HG02642 (cell line): ENCODE measurements around the gene BUD23.
"Not testable (repeated sequence)": the region's sequence is repeated elsewhere in the genome, so short reads cannot be mapped to it uniquely, and the experiment has no call there.

ENCODE experiments used
- ATAC-seq: cut with Tn5 transposase; IDR thresholded peaks from one replicate; pipeline ENCODE4 v1.9.1; 2021; ENCODE audit warnings: mild to moderate bottlenecking; ENCODE audit not compliant: unreplicated experiment, poor library complexity

The BUD23 gene

DNA sequence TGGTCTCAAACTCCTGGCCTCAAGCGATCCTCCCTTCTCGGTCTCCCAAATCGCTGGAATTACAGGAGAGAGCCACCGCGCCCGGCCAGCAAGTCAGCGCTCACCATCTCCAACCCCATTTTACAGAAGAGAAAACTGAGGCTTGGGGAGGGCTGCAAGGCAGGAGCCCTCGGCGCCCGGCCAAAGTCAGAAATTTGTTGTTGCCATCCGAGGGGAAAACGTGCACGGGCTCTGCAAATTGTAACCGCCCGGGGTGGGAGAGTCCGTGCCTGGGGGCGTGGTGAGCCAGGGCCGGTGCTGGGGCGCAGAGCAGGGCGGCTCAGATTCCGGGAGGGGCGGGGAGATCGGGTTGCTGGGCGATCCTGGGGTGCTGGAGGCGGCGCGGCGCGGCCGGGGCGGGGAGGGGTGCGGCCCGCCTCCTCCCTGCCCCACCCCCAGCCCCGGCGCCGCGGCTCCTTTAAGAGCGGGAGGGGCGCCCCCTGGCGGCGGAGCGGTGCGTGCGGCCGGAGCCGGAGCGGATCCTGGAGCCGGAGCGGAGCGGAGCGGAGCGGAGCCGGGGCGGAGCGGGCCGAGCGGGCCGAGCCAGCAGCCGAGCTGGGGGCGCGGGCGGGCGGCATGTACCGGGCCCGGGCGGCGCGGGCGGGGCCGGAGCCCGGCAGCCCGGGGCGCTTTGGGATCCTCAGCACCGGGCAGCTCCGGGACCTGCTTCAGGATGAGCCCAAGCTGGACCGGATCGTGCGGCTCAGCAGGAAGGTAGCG, 15.9 kb upstream of the BUD23 start, which contains the start of gene VPS37D:
TSS of gene VPS37D (plus strand) at position 488 of the 759 bp plus-strand sequence. CDS start at position 616, 128 bp downstream.
- ATAC-seq, result peak; percentile 92

DNA sequence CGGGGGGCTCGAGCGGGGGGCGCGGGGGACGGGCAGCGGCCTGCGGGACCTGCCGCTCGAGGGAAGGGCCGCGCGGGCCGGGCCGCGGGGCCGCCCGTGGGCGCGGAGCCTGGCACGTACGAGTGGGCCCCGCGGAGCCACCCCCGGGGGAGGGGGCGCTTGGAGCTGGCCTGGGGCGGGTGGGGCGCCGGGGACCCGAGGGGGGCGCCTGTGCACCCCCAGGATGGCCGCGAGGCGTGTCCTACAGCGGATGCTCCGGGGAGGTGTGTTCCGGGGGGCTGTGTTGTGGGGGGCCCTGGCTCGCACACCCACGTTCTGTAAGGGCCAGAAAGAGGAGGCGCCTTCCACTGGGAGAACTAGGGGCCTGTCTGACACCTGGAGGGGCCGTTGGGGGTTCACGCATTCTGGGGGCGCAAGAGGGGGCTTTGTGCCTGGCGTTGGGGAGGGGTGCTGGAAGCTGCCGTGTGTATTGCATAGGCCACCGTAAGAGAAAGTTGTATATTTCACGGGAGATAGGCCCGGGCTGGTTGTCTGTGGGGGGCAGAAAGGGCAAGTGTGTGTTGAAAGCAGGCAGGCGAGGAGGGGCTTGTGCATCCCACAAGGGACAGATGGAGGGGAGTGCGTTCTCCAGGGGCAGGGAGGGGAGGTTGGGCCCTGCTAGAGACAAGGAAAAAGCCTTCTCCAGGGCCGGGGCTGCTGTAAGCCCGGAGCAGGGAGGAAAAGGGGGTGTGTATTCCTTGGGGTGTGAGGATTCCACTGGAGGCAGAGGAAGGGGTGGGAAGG, 15.1 kb upstream of the BUD23 start:
- peak; percentile 12 for ATAC-seq

DNA sequence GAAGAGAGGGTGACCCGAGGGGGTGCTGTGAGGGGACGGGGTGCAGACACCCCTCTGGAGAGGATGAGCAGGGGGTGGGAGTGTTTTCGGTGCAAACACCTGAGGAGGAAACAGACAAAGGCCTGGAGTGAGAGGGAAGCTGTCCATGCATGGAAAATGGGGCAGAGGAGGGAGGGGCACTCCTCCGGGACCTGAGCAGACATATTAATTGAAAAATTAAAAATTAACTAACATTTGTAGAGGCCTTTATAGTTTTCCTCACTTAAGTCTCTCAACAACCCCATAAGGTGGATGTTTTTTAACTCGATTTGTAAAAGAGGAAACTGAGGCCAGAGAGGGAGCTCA, 14.5 kb upstream of the BUD23 start:
- ATAC-seq, result no peak

DNA sequence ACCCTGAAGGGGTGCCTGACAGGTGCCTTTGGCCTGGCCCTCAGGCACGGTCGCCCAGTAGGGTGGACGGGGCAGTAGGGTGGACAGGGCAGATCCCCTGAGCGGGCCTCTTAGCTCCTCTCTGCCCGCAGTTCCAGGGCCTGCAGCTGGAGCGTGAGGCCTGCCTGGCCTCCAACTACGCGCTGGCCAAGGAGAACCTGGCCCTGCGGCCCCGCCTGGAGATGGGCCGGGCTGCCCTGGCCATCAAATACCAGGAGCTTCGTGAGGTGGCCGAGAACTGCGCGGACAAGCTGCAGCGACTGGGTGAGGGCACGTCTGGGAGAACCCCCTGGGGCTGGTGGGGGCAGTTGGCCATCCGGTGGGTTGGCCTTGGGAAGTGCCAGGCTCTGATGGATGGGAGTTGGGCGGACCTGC, 14.1 kb upstream of the BUD23 start:
- no peak for ATAC-seq

DNA sequence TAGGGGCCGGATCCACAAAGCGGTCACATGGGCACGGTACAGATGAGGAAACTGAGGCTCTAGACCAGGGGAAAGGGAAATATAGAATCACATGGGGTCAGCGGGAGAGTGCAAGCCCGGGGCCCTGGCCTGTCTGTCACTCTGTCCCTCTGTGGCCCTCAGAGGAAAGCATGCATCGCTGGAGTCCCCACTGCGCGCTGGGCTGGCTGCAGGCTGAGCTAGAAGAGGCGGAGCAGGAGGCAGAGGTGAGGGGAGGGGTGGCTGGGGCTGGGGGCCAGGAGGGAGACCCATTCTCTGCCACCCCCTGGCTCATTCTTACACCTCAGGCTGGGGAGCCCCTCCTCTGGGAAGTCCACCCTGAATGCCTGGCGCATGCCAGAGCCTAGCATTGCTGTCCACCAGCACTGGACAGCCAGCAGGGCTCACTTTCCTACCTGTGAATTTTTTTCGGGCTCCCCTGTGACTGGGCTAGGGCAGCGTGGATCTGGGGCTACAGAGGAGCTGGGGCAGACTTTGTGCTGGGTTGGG, 13.5 kb upstream of the BUD23 start:
- ATAC-seq, result no peak

DNA sequence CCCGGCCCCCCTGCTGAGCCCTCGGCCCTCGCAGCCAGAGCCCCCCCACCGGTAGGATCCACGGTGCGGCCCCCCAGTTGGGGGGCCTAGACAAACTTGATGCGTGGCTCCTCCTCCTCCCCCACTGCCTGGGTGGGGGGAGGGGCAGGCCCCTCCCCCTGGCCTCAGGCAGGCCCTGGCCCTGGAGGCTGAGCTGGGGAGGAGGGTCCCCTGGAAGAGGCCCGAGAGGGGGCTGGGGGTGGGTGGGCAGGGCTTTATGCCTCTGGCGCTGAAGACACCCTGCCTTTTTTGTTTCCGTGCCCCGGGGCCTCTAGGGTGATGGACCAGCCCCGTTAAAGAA, 12.1 kb upstream of the BUD23 start:
- ATAC-seq, result no peak

DNA sequence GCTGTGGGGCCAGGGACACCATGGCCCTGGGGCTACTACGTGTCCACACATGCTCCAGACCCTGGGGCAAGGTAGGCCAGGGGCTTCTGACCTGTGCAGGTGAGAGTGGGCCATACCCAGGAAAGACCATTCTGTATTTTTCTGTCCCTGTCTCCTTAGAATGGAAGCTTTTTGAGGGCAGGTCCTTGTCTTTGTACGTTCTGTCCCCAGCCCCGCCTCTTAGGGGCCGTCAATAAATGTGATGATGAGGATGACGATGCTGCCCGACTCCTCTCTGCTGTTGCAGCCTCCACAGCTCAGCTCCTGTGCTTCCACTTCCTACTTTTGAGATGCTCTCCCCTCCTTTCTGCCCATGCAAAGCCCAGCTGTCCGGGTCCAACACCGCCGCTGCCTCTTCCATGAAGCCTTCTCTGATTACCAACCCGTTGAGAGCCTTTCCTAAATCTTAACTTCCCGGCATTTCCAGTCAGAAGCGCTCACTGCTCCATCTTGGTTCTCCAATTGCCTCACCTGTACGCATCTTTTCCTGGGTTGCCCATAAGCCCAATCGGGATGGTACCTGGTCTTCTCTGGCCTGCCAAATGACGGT, 11.4 kb upstream of the BUD23 start:
- ATAC-seq, result no peak

DNA sequence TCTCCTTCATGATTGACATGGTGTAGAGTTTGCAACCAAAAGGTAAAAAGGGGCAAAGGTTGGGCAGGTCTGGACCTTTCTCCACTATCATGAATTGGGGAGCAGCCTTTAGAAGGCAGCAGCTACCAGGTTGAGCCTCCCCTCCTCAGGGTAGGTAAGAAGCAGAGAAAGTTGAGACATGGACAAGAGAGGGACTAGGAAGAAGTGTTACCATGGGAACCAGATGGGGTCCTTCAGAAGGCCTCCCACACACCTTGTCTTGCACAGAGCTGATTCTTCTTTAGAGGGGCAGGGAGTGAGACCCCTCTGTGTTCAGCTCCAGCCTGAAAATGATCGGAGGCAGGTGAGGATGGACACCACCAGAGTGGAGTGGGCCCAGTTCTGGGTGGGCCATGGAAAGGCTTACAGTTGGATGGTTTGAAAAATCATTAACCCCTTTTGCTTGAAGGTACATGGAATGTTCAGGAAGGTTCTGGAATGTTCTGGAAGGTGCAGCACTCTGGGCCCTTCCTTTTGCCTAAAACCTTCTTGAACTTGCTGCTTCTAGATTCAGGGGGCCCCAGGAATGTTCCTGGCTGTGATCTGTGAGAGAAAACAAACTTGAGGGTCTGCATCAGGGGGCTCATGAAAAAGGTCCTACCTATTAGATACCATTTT, 8.8 kb upstream of the BUD23 start:
- no peak for ATAC-seq

DNA sequence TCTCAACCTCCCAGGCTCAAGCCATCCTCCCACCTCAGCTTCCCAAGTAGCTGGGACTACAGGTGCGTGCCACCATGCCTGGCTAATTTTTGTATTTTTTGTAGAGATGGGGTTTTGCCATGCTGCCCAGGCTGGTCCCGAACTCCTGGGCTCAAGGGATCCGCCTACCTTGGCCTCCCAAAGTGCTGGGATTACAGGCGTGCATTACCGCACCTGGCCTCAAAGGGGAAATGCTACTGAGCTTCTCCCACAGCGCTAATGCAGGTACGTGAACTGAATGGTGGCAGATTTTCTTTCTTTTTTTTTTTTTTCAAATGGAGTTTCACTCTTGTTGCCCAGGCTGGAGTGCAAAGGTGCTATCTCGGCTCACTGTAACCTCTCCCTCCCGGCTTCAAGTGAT, 7.3 kb upstream of the BUD23 start:
- ATAC-seq, result not testable (repeated sequence)

DNA sequence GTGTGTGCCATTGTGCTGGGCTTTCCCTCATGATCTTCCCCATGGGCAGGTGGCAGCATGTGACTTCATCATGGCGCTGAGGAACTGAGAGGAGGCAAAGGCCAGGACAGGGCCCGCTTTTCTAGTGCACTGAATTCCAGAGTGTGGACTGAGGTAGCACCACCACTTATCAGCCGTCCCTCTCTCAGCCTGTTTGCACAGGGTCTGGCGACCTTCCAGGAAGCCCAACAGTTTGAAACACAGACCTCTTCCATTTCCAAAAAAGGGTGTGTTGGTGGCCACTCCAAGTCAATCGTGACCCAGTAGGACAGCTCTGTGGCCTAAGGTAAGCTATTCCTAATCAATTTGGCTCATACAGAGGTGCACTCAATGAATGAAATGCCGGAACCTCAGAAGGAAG, 4.5 kb upstream of the BUD23 start:
- no peak for ATAC-seq

DNA sequence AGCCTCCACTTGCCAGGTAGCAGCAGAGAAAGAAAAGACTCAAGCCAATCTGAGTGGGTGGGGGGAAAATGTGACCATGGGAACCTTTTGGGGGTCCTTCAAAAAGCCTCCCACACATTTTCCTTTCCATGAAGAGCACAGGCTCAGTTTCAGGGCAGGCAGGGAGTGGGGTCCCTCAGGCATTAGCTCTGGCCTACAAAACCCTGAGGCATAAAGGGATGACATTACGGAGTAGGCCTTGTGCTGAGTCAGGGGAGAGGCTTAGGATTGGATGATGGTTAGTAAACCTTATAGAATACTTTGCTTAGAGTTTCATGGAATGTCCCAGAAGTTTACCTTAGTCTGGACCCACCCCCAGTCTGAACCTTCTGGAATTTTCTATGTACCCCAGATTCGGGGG, 3.7 kb upstream of the BUD23 start:
- no peak for ATAC-seq

DNA sequence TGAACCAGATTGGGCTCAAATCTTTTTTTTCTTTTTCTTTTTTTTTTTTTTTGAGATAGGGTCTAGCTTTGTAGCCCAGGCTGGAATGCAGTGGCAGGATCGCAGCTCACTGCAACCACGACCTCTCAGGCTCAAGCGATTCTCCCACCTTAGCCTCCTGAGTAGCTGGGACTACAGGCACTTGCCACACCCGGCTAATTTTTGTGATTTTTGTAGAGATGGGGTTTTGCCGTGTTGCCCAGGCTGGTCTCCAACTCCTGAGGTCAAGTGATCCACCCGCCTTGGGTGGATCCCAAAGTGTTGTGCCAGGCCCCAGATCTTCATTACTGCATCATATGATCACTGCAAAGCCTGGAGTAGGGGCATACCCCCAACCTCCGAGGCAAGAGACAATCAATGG, 2.9 kb upstream of the BUD23 start:
- ATAC-seq, result no peak

DNA sequence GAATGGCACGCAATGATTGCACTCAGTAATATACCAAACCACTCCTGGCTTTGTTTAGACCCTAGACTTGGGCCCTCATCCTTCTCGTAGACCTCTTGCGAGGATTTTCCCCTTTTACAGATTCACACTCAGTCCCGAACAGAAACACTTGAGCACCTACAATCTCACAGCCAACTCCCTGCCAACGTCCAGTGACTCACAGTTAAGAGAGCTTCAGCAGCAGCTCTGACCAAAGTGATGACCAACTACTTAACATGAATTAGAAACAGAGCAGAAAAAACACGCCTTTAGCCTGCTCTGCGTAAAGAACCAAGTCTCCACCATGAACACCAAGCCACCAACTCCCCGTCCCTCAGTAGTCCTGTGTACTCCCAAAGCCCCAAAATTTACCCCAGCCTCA, 2.4 kb upstream of the BUD23 start:
- no peak for ATAC-seq

DNA sequence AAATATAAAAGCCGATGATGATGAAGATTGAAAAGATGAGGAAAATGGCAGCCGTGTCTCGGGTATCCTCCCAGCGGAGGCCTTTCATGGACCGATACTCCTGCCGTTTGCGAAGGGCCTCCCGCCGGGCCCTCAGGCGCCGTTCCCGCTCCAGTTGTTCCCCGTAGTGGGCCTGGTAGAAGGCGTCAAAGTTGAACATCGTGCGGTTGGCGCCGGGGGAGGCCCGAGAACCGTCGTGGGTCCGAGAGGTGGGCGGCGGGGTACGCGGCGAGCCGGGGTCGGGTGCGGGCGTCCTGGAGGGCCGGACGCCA, 697 bp upstream of the BUD23 start:
- ATAC-seq, result peak; percentile 1

DNA sequence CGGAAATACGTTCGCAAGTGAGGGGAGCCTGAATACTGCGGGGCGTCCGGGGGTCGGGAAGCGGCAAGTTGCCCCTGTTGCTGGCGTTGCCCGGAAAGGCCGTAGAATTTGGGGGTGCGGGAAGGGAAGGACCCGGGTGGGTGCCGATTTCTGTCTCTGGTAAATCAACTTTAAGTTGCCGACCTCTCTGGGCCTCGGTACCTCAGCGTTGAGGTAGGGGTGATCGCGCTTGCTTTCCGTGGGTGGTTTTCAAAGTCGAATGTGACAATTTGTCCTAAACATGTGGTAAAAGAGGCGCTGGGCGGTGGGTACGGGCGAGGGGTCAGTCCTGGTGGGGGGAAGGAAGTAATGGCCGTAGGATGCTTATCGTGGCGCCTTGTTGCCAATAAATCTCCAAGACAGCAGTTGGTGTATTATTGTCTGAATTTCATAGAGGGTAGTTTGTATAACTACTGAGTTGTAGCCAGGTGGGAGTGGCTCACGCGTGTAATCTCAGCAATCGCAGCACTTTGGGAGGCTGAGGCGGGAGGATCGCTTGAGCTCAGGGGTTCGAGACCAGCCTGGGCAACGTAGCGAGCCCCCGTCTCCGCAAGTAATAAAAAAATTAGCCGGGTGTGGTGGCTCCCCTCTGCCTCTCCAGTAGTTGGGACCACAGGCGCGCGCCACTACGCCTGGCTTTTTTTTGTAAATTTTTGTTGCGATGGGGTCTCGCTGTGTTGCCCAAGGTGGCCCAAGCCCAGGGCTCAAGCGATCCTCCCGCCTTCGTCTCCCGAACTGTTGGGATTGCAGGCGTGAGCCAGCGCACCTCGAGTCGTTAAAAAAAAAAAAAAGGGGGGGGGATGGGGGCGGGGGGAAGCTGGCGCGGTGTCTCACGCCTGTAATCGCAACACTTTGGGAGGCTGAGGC, 644 bp downstream of the BUD23 start:
- ATAC-seq, result peak; percentile 16

DNA sequence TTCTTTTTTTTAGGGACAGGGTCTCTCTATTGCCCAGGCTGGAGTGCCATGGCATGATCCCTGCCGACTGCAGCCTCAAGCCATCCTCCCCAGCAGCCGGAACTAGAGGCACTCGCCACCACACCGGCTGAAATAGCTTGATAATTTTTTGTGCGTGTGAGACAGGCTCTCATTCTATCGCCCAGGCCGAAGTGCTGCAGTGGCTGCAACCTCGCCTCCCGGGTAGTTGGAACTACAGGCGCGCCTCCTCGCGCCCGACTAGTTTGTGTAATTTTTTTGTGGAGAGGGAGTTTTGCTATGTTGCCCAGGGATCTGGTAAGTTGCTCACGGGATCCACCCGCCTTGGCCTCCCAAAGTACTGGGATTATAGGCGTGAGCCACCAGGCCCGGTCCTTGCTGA, 1.9 kb downstream of the BUD23 start:
- no peak for ATAC-seq

DNA sequence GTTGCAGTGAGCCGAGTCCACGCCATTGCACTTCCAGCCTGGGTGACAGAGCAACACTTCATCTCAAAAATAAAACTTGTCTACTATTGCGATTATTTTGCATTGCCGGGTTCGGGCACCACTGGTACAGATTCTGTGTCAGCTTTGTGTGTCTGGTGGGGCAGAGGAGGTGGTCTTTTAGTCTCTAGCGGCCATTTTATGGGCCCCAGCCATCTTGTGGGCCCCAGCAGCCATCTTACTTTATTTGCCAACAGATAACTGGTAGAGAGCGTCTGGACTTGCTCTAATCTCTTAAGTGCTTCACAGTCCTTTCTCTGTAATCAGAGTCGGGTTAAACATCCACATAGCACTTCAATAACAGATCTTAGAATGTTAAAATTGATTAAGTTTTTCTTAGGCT, 4.9 kb downstream of the BUD23 start:
- ATAC-seq, result no peak

DNA sequence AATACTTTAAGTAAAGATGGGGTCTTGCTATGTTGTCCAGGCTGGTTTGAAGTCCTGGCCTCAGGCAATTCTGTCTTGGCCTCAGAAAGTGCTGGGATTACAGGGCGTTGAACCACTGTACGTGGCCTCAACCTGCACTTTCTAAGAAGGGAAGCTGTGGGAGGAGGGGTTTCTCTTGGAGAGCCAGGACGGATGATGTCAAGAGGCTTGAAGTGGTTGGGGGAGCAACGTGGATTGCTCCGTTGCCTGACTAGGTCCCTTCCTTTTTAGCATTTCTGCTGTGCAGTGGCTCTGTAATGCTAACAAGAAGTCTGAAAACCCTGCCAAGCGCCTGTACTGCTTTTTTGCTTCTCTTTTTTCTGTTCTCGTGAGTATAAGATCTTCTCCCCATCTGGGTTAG, 7.2 kb downstream of the BUD23 start:
- no peak for ATAC-seq

DNA sequence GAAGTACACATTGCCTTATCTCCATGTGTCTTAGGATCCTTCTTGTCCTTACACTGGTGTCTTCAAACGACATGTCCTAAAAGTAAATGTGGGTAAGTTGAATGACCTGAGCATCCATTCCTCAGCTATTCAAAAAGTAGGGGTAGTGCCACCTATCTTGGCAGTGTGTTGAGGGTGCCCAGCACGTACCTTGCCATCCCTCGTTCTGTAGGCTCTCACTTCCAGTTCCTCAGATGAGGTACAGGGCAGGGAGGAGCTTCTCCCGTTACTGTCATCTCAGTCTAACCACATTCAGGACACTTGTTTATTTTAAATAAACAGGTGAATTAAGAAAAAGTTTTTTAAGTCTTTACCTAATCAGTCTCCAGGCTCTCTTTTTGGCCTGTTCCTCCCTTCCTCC, 13.0 kb downstream of the BUD23 start:
- no peak for ATAC-seq

DNA sequence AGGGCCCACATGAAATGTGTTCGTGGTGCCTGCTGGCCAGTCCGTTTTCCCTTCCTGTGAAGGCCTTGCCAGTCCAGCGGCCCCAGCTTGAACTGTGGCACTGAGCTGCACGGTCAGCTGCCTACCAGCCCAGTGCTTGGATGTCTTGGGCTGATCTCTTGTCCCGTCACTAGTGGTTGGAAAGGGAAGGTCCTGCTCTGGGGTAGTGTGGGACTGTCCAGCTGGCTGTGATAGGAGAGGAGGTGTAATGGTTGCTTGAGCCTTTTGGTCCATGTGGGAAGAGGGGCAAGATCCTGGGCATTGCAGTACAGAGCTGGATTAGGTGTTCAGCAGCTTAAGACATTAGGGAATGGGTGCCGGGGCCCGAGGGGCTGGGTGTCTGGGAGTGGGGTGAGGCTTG, 15.0 kb downstream of the BUD23 start:
- ATAC-seq, result no peak
